DND-41 (cell line): ENCODE measurements around the gene HNRNPAB.
"Not testable (repeated sequence)": the region's sequence is repeated elsewhere in the genome, so short reads cannot be mapped to it uniquely, and the experiment has no call there.

Source experiments
- ATAC-seq: fragments of 200-7000 bp; cut with Tn5 transposase; 3 replicates; pipeline ENCODE4 v1.9.1; 2021; ENCODE audit warnings: low read depth; ENCODE audit not compliant: insufficient read depth
- DNase-seq: peaks from one replicate; pipeline ENCODE4 v3.0.0-alpha.2; 2020
- H2AFZ ChIP-seq: 2 replicates; pipeline ENCODE4 v1.6.0; 2012; ENCODE audit warnings: low read depth, low read length
- H3K27ac ChIP-seq: 2 replicates; pipeline ENCODE4 v1.5.1; 2012; ENCODE audit warnings: low read length, inconsistent platforms
- H3K27me3 ChIP-seq: fragments of 200-600 bp; sonication (generic); 2 replicates; pipeline ENCODE4 v1.6.0; 2012; ENCODE audit warnings: low read length, mild to moderate bottlenecking, inconsistent platforms; ENCODE audit not compliant: insufficient read depth, poor library complexity
- H3K36me3 ChIP-seq: 2 replicates; pipeline ENCODE4 v1.5.1; 2012; ENCODE audit warnings: low read length, inconsistent platforms; ENCODE audit not compliant: insufficient read depth
- H3K4me1 ChIP-seq: 2 replicates; pipeline ENCODE4 v1.5.1; 2012; ENCODE audit warnings: mild to moderate bottlenecking, low read length; ENCODE audit not compliant: insufficient read depth
- H3K4me2 ChIP-seq: 2 replicates; pipeline ENCODE4 v1.6.0; 2012; ENCODE audit warnings: mild to moderate bottlenecking, moderate library complexity, low read length, inconsistent platforms; ENCODE audit not compliant: insufficient read depth
- H3K4me3 ChIP-seq, 2 experiments: fragments of 200-600 bp in 1 of 2; shearing (Covaris generic) in 1 of 2; 2 replicates each; pipeline ENCODE4 v1.5.1; 2012 to 2016; ENCODE audit warnings: inconsistent platforms in 2 of 2, low read length in 2 of 2, mild to moderate bottlenecking in 2 of 2, low read depth in 1 of 2, moderate library complexity in 1 of 2
- H3K79me2 ChIP-seq: 2 replicates; pipeline ENCODE4 v1.6.0; 2012; ENCODE audit warnings: low read length, inconsistent platforms; ENCODE audit not compliant: insufficient read depth
- H3K9ac ChIP-seq: 2 replicates; pipeline ENCODE4 v1.6.0; 2012; ENCODE audit warnings: low read depth, mild to moderate bottlenecking, inconsistent platforms, low read length, moderate library complexity
- H3K9me3 ChIP-seq: 2 replicates; pipeline ENCODE4 v1.5.1; 2012; ENCODE audit warnings: low read length, moderate library complexity, mild to moderate bottlenecking, inconsistent platforms; ENCODE audit not compliant: insufficient read depth, severe bottlenecking
- H4K20me1 ChIP-seq: 2 replicates; pipeline ENCODE4 v1.6.0; 2012; ENCODE audit warnings: low read length; ENCODE audit not compliant: insufficient read depth
- EZH2 ChIP-seq: IDR thresholded peaks from 3 replicates; pipeline ENCODE4 v1.6.1; 2012; ENCODE audit warnings: borderline replicate concordance, low read depth, mild to moderate bottlenecking, moderate library complexity, low read length, inconsistent platforms; ENCODE audit not compliant: severe bottlenecking
- TF ChIP-seq, protein P1 (sequence below): IDR thresholded peaks from 2 replicates; pipeline ENCODE4 v1.5.1; 2012; ENCODE audit warnings: borderline replicate concordance, low read length, moderate library complexity, mild to moderate bottlenecking; ENCODE audit not compliant: poor library complexity, severe bottlenecking; ENCODE audit errors: extremely low read depth

HNRNPAB gene

DNA sequence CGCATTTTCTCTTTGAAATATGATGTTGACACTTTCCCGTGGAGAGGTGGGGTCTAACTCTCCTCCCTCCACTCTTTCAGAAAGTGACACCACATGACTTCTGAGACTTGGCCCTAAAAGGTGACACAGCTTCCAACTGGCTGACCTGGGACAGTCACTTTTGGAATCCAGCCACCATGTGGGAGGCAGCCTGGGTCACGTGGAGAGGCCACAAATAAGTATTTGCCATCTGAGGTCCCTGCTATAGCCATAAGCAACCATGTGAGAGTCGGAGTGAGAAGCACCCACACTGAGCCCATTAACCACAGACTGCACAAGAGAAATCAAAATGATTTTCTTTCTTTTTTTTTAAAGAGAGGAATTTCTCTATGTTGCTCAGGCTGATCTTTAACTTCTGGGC is 32.3 kb downstream of the HNRNPAB start:
- Histone ChIP-seq H3K4me2 (no peak overlapping the region), H3K79me2 (peaks cover 8% of the 10 kb centered on the region), H3K27me3 (no peaks in the 10 kb centered on the region), H3K9ac (no peak overlapping the region), H3K9me3 (no peaks in the 10 kb centered on the region), H3K36me3 (peaks cover 5% of the 10 kb centered on the region; the same call in 1 of the 2 replicates), H2AFZ (no peak overlapping the region), H4K20me1 (peaks cover 4% of the 10 kb centered on the region), H3K4me1 (peaks cover 26% of the 10 kb centered on the region), H3K4me3 (no peak overlapping the region), H3K27ac (no peak overlapping the region)
- DNase-seq (no peak), ATAC-seq (no peak)
- TF ChIP-seq EZH2: no peak
- TF ChIP-seq, protein P1, sequence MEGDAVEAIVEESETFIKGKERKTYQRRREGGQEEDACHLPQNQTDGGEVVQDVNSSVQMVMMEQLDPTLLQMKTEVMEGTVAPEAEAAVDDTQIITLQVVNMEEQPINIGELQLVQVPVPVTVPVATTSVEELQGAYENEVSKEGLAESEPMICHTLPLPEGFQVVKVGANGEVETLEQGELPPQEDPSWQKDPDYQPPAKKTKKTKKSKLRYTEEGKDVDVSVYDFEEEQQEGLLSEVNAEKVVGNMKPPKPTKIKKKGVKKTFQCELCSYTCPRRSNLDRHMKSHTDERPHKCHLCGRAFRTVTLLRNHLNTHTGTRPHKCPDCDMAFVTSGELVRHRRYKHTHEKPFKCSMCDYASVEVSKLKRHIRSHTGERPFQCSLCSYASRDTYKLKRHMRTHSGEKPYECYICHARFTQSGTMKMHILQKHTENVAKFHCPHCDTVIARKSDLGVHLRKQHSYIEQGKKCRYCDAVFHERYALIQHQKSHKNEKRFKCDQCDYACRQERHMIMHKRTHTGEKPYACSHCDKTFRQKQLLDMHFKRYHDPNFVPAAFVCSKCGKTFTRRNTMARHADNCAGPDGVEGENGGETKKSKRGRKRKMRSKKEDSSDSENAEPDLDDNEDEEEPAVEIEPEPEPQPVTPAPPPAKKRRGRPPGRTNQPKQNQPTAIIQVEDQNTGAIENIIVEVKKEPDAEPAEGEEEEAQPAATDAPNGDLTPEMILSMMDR: no peak

DNA sequence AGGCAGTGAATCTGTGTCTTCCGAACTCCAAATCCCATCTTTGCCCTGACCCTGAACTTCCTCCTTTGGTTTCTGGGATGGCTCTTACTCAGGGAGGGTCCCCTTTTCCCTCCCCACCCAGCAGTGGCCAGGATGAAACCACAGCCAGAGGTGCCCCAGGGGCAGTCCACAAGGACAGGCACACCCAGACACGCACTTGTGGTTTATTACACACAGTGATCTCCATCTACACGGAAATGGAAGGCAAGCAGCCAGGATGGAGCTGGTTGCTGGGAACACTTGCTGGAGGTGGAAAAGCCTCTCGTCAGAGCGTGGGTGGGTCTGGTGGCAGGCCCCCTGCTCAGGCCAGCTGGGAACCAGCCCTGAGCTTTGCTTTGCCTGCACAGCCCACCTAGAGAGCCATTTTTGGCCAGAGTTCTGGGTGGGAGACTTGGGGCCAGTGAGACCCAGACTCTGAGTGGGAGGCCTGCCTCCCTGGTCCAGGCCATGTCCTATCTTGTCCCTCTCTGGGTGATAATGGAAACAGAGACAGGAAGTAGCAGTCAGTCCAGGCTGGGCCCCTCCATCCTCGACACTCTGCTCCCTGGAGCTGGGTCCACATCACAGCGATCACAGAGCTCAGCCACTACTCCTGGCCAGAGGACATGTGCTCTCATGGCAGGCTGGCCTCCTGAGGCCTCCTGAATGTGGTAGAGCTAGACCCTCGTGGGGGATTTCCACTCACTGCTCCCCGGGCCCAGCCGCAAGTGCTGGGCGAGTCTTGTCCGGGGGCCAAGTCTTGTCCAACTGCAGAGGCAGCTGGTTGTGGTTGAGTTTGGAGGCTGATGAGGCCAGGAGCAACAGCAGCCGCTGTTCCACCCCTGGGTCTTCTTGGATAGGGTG is 33.3 kb downstream of the HNRNPAB start:
- no peak overlapping the region for H2AFZ ChIP-seq
- ATAC-seq: no peak
- no peaks in the 10 kb centered on the region for H3K9me3 ChIP-seq
- H3K4me3 ChIP-seq: no peak overlapping the region
- no peaks in the 10 kb centered on the region for H3K27me3 ChIP-seq
- no peak overlapping the region for H3K27ac ChIP-seq
- H3K79me2 ChIP-seq: no peaks in the 10 kb centered on the region
- no peak for DNase-seq
- no peaks in the 10 kb centered on the region for H3K36me3 ChIP-seq
- H4K20me1 ChIP-seq: no peaks in the 10 kb centered on the region
- no peak overlapping the region for H3K4me2 ChIP-seq
- TF ChIP-seq, protein P1: no peak
- no peak for TF ChIP-seq EZH2
- peak overlapping the region; percentile 10; the same call in 1 of the 2 replicates for H3K9ac ChIP-seq
- H3K4me1 ChIP-seq: peaks cover 25% of the 10 kb centered on the region

DNA sequence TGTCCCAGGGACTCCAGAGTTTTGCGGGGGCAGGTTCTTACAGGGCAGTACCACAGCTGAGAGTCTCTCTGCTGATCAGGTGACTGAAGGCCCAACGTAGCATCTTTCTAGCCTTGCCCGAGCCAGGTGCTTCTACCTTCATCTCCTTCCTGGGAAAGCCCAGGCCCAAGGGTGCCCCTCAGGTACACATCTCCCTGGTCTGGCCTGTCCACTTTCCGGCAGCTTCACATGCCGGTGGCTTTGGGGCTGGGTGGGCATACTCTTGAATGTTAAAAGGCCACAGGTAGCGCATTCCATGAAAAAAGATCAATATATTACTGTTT is 33.9 kb downstream of the HNRNPAB start:
- ATAC-seq: no peak
- H3K4me3 ChIP-seq: no peak overlapping the region
- H3K27ac ChIP-seq: no peak overlapping the region
- DNase-seq: no peak
- H2AFZ ChIP-seq: no peak overlapping the region
- H3K9ac ChIP-seq: peak overlapping the region; percentile 10; the same call in 1 of the 2 replicates
- no peaks in the 10 kb centered on the region for H3K36me3 ChIP-seq
- H3K4me2 ChIP-seq: no peak overlapping the region
- H3K9me3 ChIP-seq: no peaks in the 10 kb centered on the region
- no peak for TF ChIP-seq EZH2
- no peaks in the 10 kb centered on the region for H4K20me1 ChIP-seq
- H3K27me3 ChIP-seq: no peaks in the 10 kb centered on the region
- H3K4me1 ChIP-seq: peaks cover 19% of the 10 kb centered on the region
- no peaks in the 10 kb centered on the region for H3K79me2 ChIP-seq

DNA sequence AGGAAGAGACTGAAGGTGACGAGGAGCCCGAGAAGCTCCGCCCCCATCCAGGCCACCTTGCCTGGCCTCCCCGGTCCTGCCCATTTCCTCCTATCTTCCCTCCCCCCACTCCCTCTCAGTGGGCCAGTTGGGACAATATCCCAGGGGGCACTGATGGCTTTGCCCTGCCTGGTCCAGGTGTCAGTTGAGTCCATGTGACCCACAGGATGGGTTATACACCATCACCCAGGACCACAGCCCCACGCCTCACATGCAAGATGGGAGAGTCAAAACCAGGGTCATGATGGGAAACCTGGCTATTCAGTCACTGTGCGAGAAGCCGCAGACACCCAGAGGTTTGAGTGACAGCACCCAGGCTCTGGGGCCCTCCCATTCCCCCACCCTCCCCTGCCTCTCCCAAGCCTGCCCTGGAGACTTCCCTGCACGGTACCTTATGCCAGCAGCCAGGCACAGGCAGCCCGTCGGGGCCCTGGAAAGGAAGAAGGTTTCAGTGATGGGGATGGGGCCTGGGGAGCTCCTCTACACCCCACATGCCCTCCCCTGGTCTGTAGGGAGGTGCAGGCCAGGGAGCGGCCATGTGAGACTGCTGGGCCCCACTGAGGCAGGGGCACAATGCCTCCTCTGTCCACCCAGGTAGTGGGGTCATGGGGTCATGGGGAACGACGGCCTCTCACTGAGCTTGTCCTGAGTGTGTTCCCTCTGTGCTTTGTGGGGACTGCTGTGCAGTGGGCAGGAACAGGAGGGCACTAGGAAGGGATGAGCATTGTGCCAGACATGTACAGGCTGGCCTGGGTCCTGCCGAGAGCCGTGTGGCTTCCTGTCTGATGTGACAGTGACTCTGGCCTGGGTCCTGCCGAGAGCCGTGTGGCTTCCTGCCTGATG is 34.6 kb downstream of the HNRNPAB start:
- Histone ChIP-seq H4K20me1 (no peaks in the 10 kb centered on the region), H3K9ac (no peak overlapping the region), H3K27me3 (no peaks in the 10 kb centered on the region), H3K9me3 (no peaks in the 10 kb centered on the region), H3K27ac (no peak overlapping the region), H2AFZ (no peak overlapping the region), H3K4me2 (no peak overlapping the region), H3K4me1 (peaks cover 16% of the 10 kb centered on the region), H3K79me2 (no peaks in the 10 kb centered on the region), H3K36me3 (no peaks in the 10 kb centered on the region), H3K4me3 (no peak overlapping the region)
- ATAC-seq: no peak
- no peak for DNase-seq
- no peak for TF ChIP-seq EZH2
- TF ChIP-seq, protein P1: no peak

DNA sequence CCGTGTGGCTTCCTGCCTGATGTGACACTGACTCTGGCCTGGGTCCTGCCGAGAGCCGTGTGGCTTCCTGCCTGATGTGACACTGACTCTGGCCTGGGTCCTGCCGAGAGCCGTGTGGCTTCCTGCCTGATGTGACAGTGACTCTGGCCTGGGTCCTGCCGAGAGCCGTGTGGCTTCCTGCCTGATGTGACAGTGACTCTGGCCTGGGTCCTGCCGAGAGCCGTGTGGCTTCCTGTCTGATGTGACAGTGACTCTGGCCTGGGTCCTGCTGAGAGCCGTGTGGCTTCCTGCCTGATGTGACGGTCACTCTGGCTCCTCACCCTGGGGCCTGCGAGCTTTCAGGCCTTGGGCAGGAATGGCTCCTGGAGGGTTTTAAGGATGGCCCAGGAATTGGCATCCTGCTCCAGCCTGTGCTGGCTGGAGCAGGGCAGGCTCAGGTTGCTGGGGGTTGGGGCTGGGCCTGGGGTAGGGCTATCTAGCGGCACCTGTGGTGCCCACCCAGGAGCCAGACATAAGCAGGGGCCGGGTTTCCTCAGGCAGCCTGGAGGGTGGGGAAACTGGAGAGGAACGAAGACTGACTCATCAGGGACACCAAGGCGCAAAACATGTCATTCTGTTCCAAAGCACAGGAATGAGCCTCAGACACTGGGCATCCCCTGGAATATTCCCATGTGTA is 35.4 kb downstream of the HNRNPAB start:
- not testable (repeated sequence) for H3K27me3 ChIP-seq, ATAC-seq, DNase-seq, H3K36me3 ChIP-seq, H4K20me1 ChIP-seq, H3K4me2 ChIP-seq, H3K4me3 ChIP-seq, H3K27ac ChIP-seq, H2AFZ ChIP-seq, H3K9ac ChIP-seq, H3K9me3 ChIP-seq, H3K79me2 ChIP-seq
- H3K4me1 ChIP-seq: peaks cover 16% of the 10 kb centered on the region
